ENCODE results near the gene MAGI1.

DNA sequence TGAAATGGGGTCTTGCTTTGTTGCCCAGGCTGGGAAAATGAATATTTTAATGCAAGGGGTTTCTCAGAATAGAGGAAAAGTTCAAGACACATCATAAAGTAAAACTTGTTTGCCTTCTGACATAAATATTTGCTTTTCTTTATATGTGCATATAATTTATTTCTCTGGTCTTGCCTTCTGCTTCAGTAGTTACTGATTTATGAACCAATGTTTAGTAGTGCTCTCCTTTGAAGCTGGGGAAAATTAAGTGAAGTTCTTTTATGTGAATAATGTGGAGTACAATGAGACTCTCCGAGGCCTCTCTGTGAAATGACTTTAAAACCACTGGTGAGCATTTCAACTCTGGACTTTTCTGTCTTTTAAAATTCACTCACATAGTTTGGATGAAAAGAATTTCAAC, 55.6 kb downstream of the MAGI1 start:
- no peak for TF ChIP-seq GATA2 (IDR thresholded peaks at IDR 0.05; ENCODE audit: low read depth, low read length)
- no peak for TF ChIP-seq GATA3 (IDR thresholded peaks at IDR 0.05; ENCODE audit: low read depth, low read length)

Data from SH-SY5Y (cell line).